ENCODE measurements around the gene UQCC2.

The UQCC2 gene

GRCh38 chr6:33711140-33712129, at the start of gene UQCC2:
Gene UQCC2 (minus strand): TSS chr6:33711700. CDS start chr6:33711686, 14 bp downstream.
- peak; percentile 98 for DNase-seq

- DNase-seq: no peak
Measured at GRCh38 chr6:33759887-33760629, 48.6 kb upstream of the UQCC2 start.

- DNase-seq: no peak
Measured at GRCh38 chr6:33758815-33759216, 47.3 kb upstream of the UQCC2 start.

GRCh38 chr6:33757906-33758305, 46.4 kb upstream of the UQCC2 start:
- DNase-seq: no peak

GRCh38 chr6:33757113-33757512, 45.6 kb upstream of the UQCC2 start:
- DNase-seq: no peak

- DNase-seq: no peak
Measured at GRCh38 chr6:33756211-33756954, 44.9 kb upstream of the UQCC2 start.

- no peak for DNase-seq
Measured at GRCh38 chr6:33755070-33755869, 43.8 kb upstream of the UQCC2 start.

- no peak for DNase-seq
Measured at GRCh38 chr6:33754222-33754621, 42.7 kb upstream of the UQCC2 start.

GRCh38 chr6:33752646-33753015, 41.1 kb upstream of the UQCC2 start:
- DNase-seq: no peak

- no peak for DNase-seq
Measured at GRCh38 chr6:33751771-33752645, 40.5 kb upstream of the UQCC2 start.

- DNase-seq: no peak
Measured at GRCh38 chr6:33750244-33750991, 38.9 kb upstream of the UQCC2 start.

GRCh38 chr6:33749401-33749800, 37.9 kb upstream of the UQCC2 start:
- no peak for DNase-seq

GRCh38 chr6:33748841-33749240, 37.3 kb upstream of the UQCC2 start:
- no peak for DNase-seq

GRCh38 chr6:33747823-33748222, 36.3 kb upstream of the UQCC2 start:
- no peak for DNase-seq

- DNase-seq: no peak
Measured at GRCh38 chr6:33746651-33747100, 35.2 kb upstream of the UQCC2 start, which contains the start of gene IP6K3. Gene IP6K3 (minus strand): TSS chr6:33746905. CDS start chr6:33735476, 11,429 bp downstream.

- no peak for DNase-seq
Measured at GRCh38 chr6:33746036-33746600, 34.6 kb upstream of the UQCC2 start.

GRCh38 chr6:33745548-33745947, 34.0 kb upstream of the UQCC2 start:
- DNase-seq: no peak

- DNase-seq: no peak
Measured at GRCh38 chr6:33744895-33745546, 33.5 kb upstream of the UQCC2 start.
